HuH-7.5 (cell line): ENCODE data around the gene AUTS2.

Experiments
- DNase-seq: peaks from one replicate; pipeline ENCODE4 v3.0.0; 2011; ENCODE audit warnings: low spot score

AUTS2 gene

DNA sequence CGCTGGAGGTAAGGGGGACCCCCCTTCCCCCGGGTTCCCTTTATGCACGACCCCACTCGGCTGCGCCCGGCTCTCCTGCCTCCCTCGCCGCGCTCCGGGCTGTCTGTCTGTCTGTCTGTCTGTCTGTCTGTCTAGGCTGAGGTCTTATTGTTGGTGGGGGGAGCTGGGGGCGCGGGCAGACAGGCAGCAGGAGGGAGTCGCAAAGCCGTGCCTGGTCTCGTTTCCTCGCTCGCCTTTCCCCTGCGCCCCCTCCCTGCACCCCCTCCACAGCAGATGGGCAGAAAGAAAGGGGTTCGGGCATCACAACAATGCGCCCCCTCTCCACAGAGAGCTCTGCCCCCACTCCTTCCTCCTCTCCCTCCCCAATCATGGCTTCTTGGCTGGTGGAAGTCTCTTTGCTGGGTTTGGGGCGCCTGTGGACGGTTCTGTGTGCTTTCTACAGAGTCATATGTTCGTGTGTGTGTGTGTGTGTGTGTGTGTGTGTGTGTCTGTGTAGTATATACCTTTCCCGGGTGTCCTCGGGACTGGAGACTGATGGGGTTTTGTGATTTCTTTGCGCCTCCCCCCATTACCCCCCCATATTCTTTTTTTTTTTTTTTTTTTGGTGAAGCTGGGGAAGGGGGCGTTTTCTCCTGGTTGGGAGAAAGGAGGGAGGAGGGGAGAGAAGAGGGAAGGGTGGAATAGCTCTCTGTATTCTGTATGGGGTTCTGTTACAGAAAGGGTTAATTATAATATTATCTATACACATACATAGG, 1.9 kb downstream of the AUTS2 start:
- peak; percentile 22 for DNase-seq

DNA sequence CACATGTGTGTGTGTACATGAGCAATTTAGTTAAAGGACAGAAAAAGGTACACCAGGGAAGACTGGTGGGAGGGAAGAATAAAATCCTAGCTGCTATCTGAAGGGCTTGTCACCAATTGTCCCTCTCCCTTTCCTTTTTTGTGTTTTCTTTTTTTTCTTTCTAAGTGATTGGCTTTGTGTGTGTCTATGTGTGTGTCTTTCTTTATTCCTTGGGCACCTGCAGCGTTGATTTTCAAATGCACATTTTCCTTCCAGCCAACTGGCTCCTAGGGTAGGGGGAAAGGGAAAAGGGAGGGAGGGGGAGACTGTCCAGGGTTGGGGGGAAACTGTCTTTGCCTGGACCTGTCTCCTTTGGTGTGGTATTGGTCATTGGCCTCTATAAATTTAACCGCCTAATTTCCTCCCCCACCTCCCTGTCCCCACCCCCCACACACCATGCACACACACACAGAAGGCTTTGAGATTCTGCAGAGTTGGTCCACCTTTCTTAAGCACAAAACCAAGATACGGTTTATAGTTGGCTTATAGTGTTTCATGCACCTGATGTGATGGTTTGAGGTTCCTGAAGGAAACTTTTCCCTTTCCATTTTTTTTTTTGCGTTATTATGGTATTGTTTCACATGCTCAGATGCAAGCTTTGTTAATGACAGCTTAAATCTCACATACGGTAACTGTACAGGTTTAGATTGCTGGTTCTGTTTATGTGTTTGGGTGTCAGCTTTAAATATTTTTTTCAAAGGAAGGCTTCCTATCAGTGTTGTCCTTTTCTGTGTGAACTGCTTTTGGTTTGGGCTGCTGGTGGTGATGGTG, 2.6 kb downstream of the AUTS2 start:
- DNase-seq, result no peak

GRCh38 chr7:69602522-69602921, 4.2 kb downstream of the AUTS2 start:
- no peak for DNase-seq

DNA sequence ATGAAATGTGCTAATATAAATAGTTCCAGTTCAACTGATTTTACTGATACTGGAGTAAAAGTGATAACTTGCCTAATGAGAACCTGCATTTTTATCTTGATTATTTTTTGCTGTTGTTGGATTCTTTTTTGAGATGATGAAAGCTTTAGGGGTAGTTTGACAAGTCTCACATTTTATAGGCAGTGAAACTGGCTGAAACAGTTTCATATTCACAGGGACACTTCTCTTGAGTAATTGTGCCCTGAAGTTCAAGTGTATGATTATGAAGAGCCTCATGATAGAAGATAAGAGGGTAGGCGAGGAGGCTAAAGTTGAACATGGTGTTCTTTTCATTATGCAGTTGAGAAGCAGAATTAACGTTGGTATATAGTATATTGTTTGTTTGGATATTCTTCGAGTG, 5.1 kb downstream of the AUTS2 start:
- no peak for DNase-seq

DNA sequence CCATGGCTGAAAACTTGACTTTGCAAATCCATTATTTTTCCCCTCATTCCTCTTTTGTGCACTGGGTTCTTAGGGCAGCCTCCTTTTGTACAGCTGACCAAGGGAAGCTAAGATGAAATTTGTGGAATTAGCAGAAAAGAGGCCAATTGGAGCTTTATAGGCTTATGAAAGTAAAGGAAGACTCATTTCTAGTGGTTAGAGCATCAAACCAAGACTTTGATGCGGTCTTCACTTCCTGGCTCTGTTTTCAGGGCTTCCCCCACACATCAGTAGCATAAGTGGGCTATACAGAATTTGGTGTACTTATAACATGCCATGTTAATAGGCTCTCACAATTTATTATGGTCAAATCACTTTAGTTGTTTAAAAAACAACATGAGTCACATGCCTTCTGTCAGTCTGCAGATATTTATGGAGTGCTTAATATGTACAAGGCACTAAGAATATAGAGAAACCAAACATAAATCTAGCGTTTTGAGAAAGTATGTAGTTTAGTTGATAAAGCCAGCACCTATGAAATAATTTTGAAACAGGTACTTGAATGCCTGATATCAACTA, 5.7 kb downstream of the AUTS2 start:
- DNase-seq, result no peak

GRCh38 chr7:69605070-69605469, 6.8 kb downstream of the AUTS2 start:
- DNase-seq, result no peak

DNA sequence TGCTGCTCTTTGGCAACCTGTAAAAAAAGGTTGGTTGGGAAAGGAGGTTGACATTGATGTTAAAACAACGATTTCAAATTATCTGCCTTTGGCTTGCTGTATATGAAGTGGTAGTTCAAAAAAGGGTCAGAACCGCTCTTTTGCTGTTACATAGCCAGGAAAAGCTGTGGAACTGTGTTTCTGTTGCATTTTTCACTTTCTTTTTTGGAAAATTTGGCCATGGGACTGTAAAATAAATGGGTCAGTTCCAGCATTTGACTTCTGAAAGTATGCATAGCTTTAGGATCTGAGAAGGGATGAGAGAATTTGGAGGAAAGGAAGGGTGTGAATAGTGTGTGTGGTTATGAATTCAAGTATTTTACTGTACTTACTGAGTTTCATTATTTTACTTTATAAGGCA, 7.3 kb downstream of the AUTS2 start:
- no peak for DNase-seq

- DNase-seq, result no peak
These were observed 9.8 kb downstream of the AUTS2 start for GRCh38 chr7:69608049-69608448.

DNA sequence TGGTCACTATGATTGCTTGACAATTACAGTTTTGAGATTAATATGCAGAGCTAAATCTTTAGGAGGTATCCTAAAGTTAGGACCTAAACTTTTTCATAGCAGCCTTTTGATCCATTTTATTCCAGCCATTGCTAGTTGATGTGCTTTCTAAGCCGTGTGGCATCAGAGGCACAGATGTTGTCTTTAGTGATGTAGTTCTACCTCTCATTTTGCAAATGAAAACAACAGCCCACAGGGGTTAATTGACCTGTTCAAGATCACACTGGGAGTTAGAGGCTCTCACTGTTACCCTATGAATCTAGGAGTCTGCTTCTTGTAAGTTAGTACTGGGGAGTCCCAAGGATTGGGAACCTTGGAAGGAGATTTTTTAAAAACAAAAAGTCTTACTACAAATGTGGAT, 10.6 kb downstream of the AUTS2 start:
- DNase-seq, result no peak

- DNase-seq, result no peak
These were observed 11.5 kb downstream of the AUTS2 start for GRCh38 chr7:69609541-69610373.

GRCh38 chr7:69610374-69611084, 12.3 kb downstream of the AUTS2 start:
- DNase-seq, result no peak

DNA sequence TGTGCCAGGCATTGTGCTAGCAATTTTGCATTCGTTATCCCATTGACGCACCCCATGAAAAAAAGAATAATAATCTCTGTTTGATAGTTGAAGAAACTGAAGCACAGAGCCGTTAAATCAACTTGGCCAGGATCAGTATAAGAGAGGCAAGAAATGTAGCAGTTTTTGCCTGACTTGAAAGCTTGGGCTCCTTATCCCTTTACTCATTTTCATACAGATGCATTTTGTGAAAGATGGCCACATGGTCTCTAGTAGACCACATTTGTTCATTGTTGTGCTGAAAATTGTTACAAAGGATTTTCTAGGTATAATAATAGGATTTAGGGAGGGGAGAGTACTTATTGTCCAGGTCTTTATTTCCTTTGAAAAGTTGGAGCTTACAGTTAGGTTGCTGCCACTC, 14.7 kb downstream of the AUTS2 start:
- DNase-seq, result no peak

DNA sequence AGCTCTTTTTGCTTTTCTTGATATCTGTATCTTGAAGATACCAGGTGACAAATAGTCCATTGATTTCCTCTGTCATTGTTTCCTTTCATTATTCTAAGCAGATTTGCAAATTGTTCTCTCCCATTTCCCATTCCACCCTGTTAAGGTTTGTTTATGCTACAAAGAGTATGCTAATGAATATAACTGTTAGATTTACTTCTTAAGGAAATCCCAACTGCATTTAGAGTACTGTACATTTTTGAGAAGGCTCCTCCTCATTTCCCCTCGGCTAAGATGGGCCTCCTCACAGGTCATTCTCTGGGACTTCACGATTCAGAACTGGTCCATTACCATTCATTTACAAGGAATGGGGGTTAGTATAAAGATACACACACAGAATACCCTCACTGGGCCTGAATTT, 15.6 kb downstream of the AUTS2 start:
- no peak for DNase-seq

GRCh38 chr7:69615685-69616084, 17.4 kb downstream of the AUTS2 start:
- no peak for DNase-seq

DNA sequence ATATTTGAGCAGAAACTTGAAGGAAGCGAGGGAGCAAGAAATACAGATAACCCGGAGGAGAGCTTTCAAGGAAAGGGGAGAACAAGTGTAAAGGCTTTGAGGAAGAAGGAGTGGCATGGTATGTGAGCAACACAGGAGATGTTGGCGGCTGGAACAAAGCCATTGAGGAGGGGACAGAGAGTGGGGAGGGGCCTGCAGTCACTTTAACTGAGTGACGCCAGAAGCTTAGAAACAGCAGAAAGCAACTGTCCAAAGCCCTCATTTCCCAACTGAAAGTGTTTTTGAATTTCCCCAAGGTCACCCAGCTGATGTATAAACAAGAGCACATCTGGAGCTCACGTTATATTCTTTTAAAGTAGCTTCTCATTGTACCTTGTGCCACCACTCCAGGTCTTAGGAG, 19.1 kb downstream of the AUTS2 start:
- DNase-seq, result no peak

DNA sequence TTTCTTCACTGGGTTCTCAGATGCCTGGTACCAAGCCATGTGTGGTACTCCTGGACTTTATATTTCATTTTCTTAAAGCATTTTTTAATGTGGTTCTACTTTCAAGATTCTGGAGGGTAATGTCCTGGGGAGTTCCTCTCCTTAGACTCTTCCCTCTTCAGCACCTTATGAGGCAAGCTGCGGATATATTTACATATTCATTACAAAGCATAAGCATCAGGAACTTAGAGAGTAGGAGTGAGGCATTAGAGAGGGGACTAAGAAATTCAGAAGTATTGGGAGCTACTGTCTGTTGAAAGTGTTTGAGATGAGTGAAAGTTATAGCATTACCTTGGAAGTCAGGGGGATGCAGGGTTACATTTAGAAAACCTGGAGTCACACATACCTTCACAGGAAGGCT, 20.8 kb downstream of the AUTS2 start:
- no peak for DNase-seq

GRCh38 chr7:69619635-69620034, 21.4 kb downstream of the AUTS2 start:
- DNase-seq, result no peak

DNA sequence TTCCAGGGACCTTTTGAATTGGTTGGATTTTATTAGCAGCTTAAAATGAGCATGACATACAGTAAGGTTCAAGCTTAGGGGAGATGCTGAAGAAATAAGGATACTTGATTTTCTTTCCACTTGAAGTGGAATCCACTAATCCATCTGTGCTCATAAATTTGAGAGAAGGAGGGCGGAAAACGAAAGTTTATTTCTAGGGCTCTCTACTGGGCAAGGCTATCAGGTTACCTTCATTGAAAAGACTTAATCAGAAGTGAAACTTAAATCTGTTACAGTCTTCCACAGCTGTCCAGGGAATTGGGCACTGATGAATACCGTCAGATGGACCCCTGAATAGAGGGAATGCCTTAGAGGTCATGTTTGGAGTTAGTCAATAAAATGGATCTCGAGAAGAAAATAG, 21.8 kb downstream of the AUTS2 start:
- DNase-seq, result no peak

GRCh38 chr7:69620650-69621049, 22.4 kb downstream of the AUTS2 start:
- DNase-seq, result no peak

- DNase-seq, result no peak
These were observed 23.9 kb downstream of the AUTS2 start for GRCh38 chr7:69622014-69622835.

DNA sequence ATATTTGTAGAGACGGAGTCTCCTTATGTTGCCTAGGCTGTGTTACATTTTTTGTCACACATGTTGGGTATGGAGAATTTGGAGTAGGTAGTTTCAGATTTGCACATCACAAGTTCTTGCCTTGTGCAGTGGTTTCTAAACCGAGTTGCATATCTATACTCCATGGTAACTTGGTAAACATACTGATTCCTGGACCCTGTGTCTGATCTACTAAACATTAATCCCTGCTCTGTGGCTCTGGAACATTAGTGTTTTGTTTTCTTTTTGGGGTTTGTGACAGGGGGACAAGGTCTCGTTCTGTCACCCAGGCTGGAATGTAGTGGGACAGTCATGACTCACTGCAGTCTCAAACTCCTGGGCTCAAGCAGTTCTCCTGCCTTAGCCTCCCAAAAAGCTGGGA, 24.7 kb downstream of the AUTS2 start:
- no peak for DNase-seq
